H1 (cell line): ENCODE measurements around the gene FBXO41. TPM values are rescaled to one million over a fixed set of nuclear protein-coding genes. Genes with fewer than 3 reads are reported as not detected.

Experiments used
- CBX8 ChIP-seq: fragments of 300-800, 300-1000 bp; sonication (generic); IDR thresholded peaks from 2 replicates; pipeline ENCODE4 v1.7.1; 2016; ENCODE audit warnings: low read depth, low read length, borderline replicate concordance
- CHD1 ChIP-seq: IDR thresholded peaks from 2 replicates; pipeline ENCODE4 v1.6.1; 2012; ENCODE audit warnings: low read depth, low read length, improper control_type of control experiment
- POLR2AphosphoS5 ChIP-seq: IDR thresholded peaks from 2 replicates; pipeline ENCODE4 v1.6.1; 2011; ENCODE audit warnings: low read depth, low read length
- RFX5 ChIP-seq: IDR thresholded peaks from 2 replicates; pipeline ENCODE4 v1.6.1; 2011; ENCODE audit warnings: low read depth, low read length, improper control_type of control experiment, borderline replicate concordance
- SP4 ChIP-seq: IDR thresholded peaks from 2 replicates; pipeline ENCODE4 v1.6.1; 2012; ENCODE audit warnings: low read length, inconsistent platforms
- polyA plus RNA-seq, 7 experiments: library from polyadenylated mRNA; depleted of rRNA in 3 of 7; stranded (reverse) in 5 of 7; unstranded in 2 of 7; fragments of >200 nt in 5 of 7; fragments of 200-250 nt in 2 of 7; gene quantifications; 1 replicate in 5 of 7; 2 replicates in 1 of 7; 4 replicates in 1 of 7; pipeline versions ENCODE4 v1.2.1 to v1.2.3, GENCODE V29; 2011 to 2013; ENCODE audit warnings: missing spikeins in 2 of 7, mixed read lengths in 2 of 7
- total RNA-seq: library from RNA; stranded (reverse); fragmentation: NEBNext Ultra II Directional; extraction: Animal tissue kit (Norgen Biotek cat#: 25700); gene quantifications from 2 replicates; pipeline ENCODE4 v1.2.1, GENCODE V29; 2021
- TF ChIP-seq, protein P1 (sequence below): IDR thresholded peaks from 2 replicates; pipeline ENCODE4 v1.6.1; 2012; ENCODE audit warnings: low read length, inconsistent platforms

FBXO41 gene
- total and polyA plus RNA-seq, 2 of the 8 experiments (the other 6 are each of a cell fraction or from before 2014, with no cell fraction given): 11.2 to 14.3 TPM

DNA sequence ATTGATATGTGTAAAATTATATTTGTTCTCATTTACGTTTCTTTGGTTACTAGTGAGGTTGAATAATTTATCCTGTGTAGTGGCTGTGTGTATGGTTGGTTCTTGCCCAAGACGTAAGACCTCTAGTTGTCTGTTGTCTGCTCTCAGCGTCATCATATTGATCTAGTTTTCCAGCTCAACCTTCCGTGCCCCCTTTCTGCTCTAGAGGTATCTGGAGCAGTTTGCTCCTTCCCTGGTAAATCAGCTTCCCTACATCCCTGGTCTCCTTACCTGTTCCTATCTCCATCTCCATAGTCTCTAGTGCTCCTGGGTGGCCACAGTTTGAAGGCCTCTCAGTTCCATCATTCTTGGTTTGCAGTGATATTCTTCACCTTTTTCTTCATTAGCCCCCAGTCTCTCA is 69.0 kb downstream of the FBXO41 start (continued):
- TF ChIP-seq RFX5: no peak
- TF ChIP-seq POLR2AphosphoS5: no peak
- TF ChIP-seq, protein P1, sequence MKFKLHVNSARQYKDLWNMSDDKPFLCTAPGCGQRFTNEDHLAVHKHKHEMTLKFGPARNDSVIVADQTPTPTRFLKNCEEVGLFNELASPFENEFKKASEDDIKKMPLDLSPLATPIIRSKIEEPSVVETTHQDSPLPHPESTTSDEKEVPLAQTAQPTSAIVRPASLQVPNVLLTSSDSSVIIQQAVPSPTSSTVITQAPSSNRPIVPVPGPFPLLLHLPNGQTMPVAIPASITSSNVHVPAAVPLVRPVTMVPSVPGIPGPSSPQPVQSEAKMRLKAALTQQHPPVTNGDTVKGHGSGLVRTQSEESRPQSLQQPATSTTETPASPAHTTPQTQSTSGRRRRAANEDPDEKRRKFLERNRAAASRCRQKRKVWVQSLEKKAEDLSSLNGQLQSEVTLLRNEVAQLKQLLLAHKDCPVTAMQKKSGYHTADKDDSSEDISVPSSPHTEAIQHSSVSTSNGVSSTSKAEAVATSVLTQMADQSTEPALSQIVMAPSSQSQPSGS: no peak
- TF ChIP-seq CHD1: no peak
- no peak for TF ChIP-seq SP4
- TF ChIP-seq CBX8: no peak
- TF ChIP-seq, all 59 proteins: peak for 0
